Activated T-helper 2 cell treated with anti-CD3 and anti-CD28 coated beads, Interferon-gamma antibody, Interleukin-2, Interleukin-4, amounts not matched to agents 10 μg/mL and 5 μg/mL and 100 μg/mL, durations not matched to agents 14 hours and 24 hours and 36 hours (primary cell): Measurements from ENCODE around the gene RBCK1. TPM values are rescaled to one million over a fixed set of nuclear protein-coding genes. Genes with fewer than 3 reads are reported as not detected.
"Not testable (repeated sequence)": the region's sequence is repeated elsewhere in the genome, so short reads cannot be mapped to it uniquely, and the experiment has no call there.

Source experiments
- DNase-seq: peaks from one replicate; pipeline ENCODE4 v3.0.0; 2021; ENCODE audit warnings: low spot score
- H3K27ac Mint-ChIP-seq: one replicate; pipeline ENCODE4 v1.8.0; 2021; ENCODE audit warnings: mixed read lengths
- H3K27me3 Mint-ChIP-seq: one replicate; pipeline ENCODE4 v1.8.0; 2021; ENCODE audit warnings: low read depth, mixed read lengths
- H3K36me3 Mint-ChIP-seq: one replicate; pipeline ENCODE4 v1.8.0; 2021; ENCODE audit warnings: low read depth, mixed read lengths
- H3K4me1 Mint-ChIP-seq: one replicate; pipeline ENCODE4 v1.8.0; 2021; ENCODE audit warnings: low read depth, mixed read lengths
- H3K4me3 Mint-ChIP-seq: one replicate; pipeline ENCODE4 v1.8.0; 2021; ENCODE audit warnings: low read depth, mild to moderate bottlenecking, moderate library complexity, mixed read lengths
- H3K9me3 Mint-ChIP-seq: one replicate; pipeline ENCODE4 v1.8.0; 2021; ENCODE audit warnings: mixed read lengths
- intact Hi-C: fragments of 100-400 bp; cut with micrococcal nuclease; formaldehyde crosslinking; loops from one replicate; pipeline ENCODE4 v1.15.1; 2023
- total RNA-seq: library from RNA; stranded (reverse); gene quantifications from 2 replicates; pipeline ENCODE4 v1.2.3, GENCODE V29; 2022

The RBCK1 gene
- total RNA-seq, 1 donor from 2014 or later = 112 TPM

DNA sequence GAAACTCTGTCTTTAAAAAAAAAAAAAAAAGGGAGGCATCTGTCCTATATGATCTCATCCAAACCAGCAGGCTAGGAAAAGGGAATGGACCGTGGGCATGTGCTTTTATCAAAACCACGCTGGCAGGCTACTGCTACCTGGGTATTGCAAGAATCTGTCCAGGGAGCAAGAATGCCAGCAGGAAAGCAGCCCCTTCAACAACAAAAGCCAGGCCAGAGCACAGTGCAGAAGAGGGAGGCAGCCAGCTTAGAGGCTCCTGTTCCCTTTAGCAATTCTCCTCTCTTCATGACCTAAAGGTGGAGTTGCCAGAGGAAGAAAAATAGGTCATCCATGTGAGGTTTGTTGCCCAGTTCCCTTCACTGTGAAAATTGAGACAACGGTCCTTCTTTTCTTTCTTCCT, 36.0 kb downstream of the RBCK1 start:
- Mint-ChIP-seq H3K4me1 (peaks cover 16% of the 10 kb centered on the region), H3K36me3 (peaks cover 73% of the 10 kb centered on the region), H3K4me3 (no peak overlapping the region), H3K27ac (no peak overlapping the region), H3K9me3 (no peaks in the 10 kb centered on the region), H3K27me3 (no peaks in the 10 kb centered on the region)
- no peak for DNase-seq
- intact Hi-C loops = no loop called here

DNA sequence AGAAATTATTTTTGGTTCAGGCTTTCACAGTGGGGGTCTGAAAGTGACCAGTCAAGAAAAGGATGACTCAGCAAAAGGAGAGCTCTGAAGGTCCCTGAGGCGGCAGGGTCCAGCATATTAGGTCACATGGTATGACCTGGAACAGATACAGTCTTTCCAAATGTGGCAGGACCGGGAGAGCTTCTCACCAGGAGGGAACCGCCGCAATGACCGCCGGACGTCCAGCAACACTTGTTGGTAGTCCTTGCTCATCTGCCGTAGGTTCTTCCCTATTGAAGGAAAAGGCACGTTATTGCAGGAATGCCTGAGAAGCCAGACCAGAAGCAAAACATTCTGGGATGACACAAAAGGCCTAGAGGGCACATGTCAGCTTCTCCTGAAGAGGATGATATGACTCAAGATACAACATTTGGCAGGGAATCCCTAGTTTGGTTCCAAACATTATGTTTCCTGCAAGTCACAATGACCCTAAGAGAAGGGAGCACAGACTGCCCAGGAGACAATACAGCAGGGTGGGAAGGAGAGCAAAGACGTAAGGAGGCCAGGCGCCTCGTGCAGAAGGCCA, 36.8 kb downstream of the RBCK1 start:
- no peak overlapping the region for H3K27ac Mint-ChIP-seq

DNA sequence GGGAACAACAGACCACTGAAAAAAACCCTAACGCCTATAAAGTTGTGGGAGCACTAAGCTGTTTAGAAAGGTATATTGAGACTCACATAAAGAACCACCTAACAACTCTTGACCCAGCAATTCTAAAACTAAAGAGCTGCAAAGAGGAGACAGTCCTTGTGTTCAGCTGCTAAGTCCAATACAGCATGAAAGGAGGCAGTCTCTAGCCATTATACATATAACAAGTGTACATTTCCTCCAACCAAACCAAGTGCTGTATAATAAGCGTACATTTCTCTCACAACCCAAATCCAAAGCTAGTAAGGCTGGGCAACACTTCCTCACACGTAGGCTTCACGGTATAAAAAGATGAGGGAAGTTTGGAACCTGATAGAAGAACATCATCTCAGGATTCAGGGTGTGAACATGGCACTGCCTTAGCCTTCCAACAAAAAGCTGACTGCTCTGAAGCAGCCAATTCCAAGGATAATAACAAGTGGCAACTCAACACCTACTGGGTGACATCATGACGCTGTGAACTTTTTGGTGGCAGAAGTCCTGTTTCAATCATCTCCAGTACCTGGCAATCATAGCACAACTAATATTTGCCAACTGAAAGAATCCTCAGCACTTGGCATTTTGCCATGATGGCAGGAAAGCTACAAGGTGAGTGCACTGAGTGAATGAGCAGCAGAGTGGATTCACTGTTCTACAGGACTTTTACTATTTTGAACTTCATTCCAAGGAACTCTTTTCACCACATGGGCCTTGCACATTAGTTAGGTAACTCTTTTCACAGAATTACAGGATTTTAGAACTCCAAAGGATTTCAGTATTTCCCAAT, 37.6 kb downstream of the RBCK1 start:
- no peak for DNase-seq
- intact Hi-C loops = no loop called here
- H3K27me3 Mint-ChIP-seq = no peaks in the 10 kb centered on the region

More for the DNA sequence above, 36.8 kb downstream of the RBCK1 start:
- no peak overlapping the region for H3K4me3 Mint-ChIP-seq
- H3K9me3 Mint-ChIP-seq = no peaks in the 10 kb centered on the region
- peaks cover 12% of the 10 kb centered on the region for H3K4me1 Mint-ChIP-seq
- intact Hi-C loops = no loop called here
- no peaks in the 10 kb centered on the region for H3K27me3 Mint-ChIP-seq
- DNase-seq = no peak
- peaks cover 69% of the 10 kb centered on the region for H3K36me3 Mint-ChIP-seq

GRCh38 chr20:452021-452420, 43.9 kb downstream of the RBCK1 start:
- H3K4me3 Mint-ChIP-seq, H3K9me3 Mint-ChIP-seq, intact Hi-C loops, H3K27ac Mint-ChIP-seq, DNase-seq, H3K27me3 Mint-ChIP-seq: not testable (repeated sequence)
- Mint-ChIP-seq H3K4me1 (peaks cover 11% of the 10 kb centered on the region), H3K36me3 (peaks cover 19% of the 10 kb centered on the region)

More for the DNA sequence above, 37.6 kb downstream of the RBCK1 start:
- Mint-ChIP-seq H3K9me3 (no peaks in the 10 kb centered on the region), H3K4me3 (no peak overlapping the region), H3K36me3 (peaks cover 64% of the 10 kb centered on the region), H3K27ac (no peak overlapping the region), H3K4me1 (peaks cover 10% of the 10 kb centered on the region)

DNA sequence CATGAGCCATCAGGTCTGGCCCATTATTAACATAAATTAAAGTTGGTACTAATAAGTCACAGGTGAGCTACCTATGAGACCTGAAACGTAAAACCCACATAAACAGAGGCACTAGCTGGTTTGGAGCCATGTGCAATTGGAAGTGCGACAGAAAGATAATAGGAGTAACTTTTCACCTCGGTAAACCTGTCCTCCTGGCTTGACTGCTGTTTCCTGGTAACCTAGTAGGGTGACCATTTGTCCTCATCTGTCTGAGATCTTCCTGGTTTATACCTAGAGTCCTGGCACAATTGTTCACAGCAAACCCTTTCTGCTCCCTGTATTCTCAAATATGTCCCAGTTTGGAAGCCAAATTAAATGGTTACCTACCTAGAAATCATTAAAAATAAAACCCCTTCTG, 46.9 kb downstream of the RBCK1 start:
- no peaks in the 10 kb centered on the region for H3K27me3 Mint-ChIP-seq
- DNase-seq = no peak
- intact Hi-C loops = no loop called here
- no peak overlapping the region for H3K27ac Mint-ChIP-seq
- no peak overlapping the region for H3K4me3 Mint-ChIP-seq
- H3K4me1 Mint-ChIP-seq = peaks cover 30% of the 10 kb centered on the region
- no peaks in the 10 kb centered on the region for H3K9me3 Mint-ChIP-seq
- H3K36me3 Mint-ChIP-seq = peaks cover 29% of the 10 kb centered on the region

DNA sequence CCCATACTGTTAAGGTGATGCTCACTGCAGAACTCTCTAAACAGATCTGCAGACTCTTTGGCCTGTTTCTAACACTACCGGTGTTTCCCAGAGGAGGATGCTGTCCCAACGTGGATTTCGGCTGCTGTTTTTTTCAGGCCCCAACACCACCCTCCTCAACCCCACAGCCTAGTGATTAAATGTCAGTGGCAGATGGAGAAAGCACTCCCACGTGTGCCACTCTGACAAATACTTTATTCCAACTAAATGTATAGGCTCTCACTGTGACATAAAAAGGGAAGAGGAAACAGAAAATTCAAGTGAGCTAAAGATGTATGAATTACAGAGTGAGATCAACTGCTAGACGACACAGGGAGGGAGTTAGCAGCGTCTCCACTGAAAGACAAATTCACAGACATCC, 50.7 kb downstream of the RBCK1 start:
- Mint-ChIP-seq H3K4me1 (peaks cover 44% of the 10 kb centered on the region), H3K27ac (no peak overlapping the region), H3K27me3 (no peaks in the 10 kb centered on the region), H3K36me3 (peaks cover 33% of the 10 kb centered on the region), H3K4me3 (peak overlapping the region; percentile 33), H3K9me3 (no peaks in the 10 kb centered on the region)
- intact Hi-C loops = no loop called here
- no peak for DNase-seq

DNA sequence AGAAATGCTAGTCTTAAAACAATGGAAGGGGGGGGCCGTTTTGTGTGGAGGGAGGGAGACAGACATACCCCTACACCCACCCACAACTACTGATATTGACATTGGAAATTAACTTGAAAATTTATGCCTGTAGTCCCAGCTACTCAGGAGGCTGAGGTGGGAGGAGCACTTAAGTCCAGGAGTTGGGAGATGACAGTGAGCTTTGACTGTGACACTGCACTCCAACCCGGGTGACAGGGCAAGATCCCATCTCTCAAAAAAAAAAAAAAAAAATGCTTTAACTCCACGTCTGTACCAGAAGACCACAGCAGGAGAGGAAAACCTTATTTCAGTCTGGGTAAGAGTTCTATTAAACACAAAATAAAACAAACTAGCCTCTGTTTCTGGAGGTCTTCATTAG, 52.1 kb downstream of the RBCK1 start:
- Mint-ChIP-seq H3K4me3 (peak overlapping the region; percentile 67), H3K27ac (no peak overlapping the region), H3K36me3 (peaks cover 33% of the 10 kb centered on the region), H3K4me1 (peaks cover 44% of the 10 kb centered on the region), H3K9me3 (no peaks in the 10 kb centered on the region), H3K27me3 (peaks cover 3% of the 10 kb centered on the region)
- no peak for DNase-seq
- intact Hi-C loops = loop anchor here (5.0 kb wide), 1 partner anchor 53 kb away; the partner anchor contains the start of gene RBCK1

- no peak overlapping the region for H3K27ac Mint-ChIP-seq
Measured at GRCh38 chr20:460707-461106, 52.6 kb downstream of the RBCK1 start.

GRCh38 chr20:461254-462198, 53.4 kb downstream of the RBCK1 start:
- Mint-ChIP-seq H3K36me3 (peaks cover 33% of the 10 kb centered on the region), H3K4me3 (peak overlapping the region; percentile 96), H3K9me3 (peaks cover under 1% of the 10 kb centered on the region), H3K27me3 (peaks cover 3% of the 10 kb centered on the region), H3K27ac (peak overlapping the region; percentile 86), H3K4me1 (peaks cover 44% of the 10 kb centered on the region)
- DNase-seq = peak; percentile 52
- intact Hi-C loops = loop anchor here (1.0 to 5.0 kb wide), 3 partner anchors 17 to 54 kb away; partner anchors contain the start of gene RBCK1

More at GRCh38 chr20:460707-461106, 52.6 kb downstream of the RBCK1 start:
- intact Hi-C loops = loop anchor here (5.0 kb wide), 1 partner anchor 53 kb away; the partner anchor contains the start of gene RBCK1
- H3K9me3 Mint-ChIP-seq = no peaks in the 10 kb centered on the region
- H3K4me3 Mint-ChIP-seq = peak overlapping the region; percentile 67
- H3K36me3 Mint-ChIP-seq = peaks cover 33% of the 10 kb centered on the region
- H3K4me1 Mint-ChIP-seq = peaks cover 44% of the 10 kb centered on the region
- H3K27me3 Mint-ChIP-seq = peaks cover 3% of the 10 kb centered on the region
- no peak for DNase-seq

- H3K27ac Mint-ChIP-seq = peak within 1 kb of the TSS; percentile 89
- intact Hi-C loops = loop anchor here (1.0 to 5.0 kb wide), 3 partner anchors 16 to 55 kb away; partner anchors contain the start of gene RBCK1
- peaks cover 7% of the 10 kb centered on the region for H3K9me3 Mint-ChIP-seq
- peaks cover 5% of the 10 kb centered on the region for H3K27me3 Mint-ChIP-seq
- peak within 1 kb of the TSS; percentile 96 for H3K4me3 Mint-ChIP-seq
- peak; percentile 80 for DNase-seq
- peaks cover 31% of the 10 kb centered on the region for H3K36me3 Mint-ChIP-seq
- H3K4me1 Mint-ChIP-seq = peaks cover 42% of the 10 kb centered on the region
Measured at GRCh38 chr20:462199-462991, 54.3 kb downstream of the RBCK1 start, which contains the start of gene TBC1D20. TSS of gene TBC1D20 (minus strand) at chr20:462533. CDS start at chr20:462405, 128 bp downstream.

- intact Hi-C loops = no loop called here
- no peak overlapping the region for H3K4me3 Mint-ChIP-seq
- H3K4me1 Mint-ChIP-seq = peaks cover 6% of the 10 kb centered on the region
- no peak overlapping the region for H3K27ac Mint-ChIP-seq
- peaks cover 5% of the 10 kb centered on the region for H3K27me3 Mint-ChIP-seq
- DNase-seq = no peak
- H3K9me3 Mint-ChIP-seq = peaks cover 31% of the 10 kb centered on the region
- peaks cover 6% of the 10 kb centered on the region for H3K36me3 Mint-ChIP-seq
Measured at GRCh38 chr20:467755-468154, 59.7 kb downstream of the RBCK1 start.
